ENCODE results near the gene SLC24A3. TPM values are rescaled to one million over a fixed set of nuclear protein-coding genes. Genes with fewer than 3 reads are reported as not detected.

Gene SLC24A3
- total and polyA plus RNA-seq, 4 donors, result 17.5 to 64.9 (median 43.8) TPM

DNA sequence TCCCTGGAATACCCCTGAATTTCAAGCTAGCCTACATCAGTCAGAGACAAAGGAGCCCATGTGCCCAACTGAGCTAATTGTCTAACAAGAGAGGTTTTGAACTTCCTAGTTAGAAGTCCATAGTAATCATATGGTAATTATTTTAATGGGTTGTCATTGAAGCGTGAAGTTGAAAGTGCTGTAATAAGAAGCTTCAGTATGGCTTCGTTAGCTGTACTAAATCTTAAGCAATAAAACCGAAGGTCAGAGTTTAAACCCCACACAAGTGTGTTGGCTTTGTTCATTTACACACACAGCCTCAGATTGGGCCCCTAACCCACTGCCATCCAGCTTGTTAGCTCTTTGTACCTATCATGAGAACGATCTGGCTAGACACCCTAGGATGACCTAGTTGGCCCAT is 350.0 kb downstream of the SLC24A3 start:
- Histone ChIP-seq H3K36me3 (ENCODE audit: control insufficient read depth, insufficient read depth, low read length) (no peaks in the 10 kb centered on the region), H3K4me1 (ENCODE audit: control insufficient read depth, insufficient read depth, low read length) (no peaks in the 10 kb centered on the region), H3K9me3 (ENCODE audit: control insufficient read depth, insufficient read depth, low read length) (no peaks in the 10 kb centered on the region), H3K27me3 (ENCODE audit: control insufficient read depth, insufficient read depth, low read length) (no peaks in the 10 kb centered on the region), H3K27ac (ENCODE audit: low read depth, low read length) (no peak overlapping the region), H3K4me3 (ENCODE audit: low read depth, low read length) (no peak overlapping the region)
- 73% methylated on average over 2 of the region's 4 CpGs for WGBS (ENCODE audit: insufficient coverage)
- peak in 1 of 6 donors; percentile 38 for DNase-seq (ENCODE audit: low read depth in 4 of 6, low spot score in 6 of 6)

DNA sequence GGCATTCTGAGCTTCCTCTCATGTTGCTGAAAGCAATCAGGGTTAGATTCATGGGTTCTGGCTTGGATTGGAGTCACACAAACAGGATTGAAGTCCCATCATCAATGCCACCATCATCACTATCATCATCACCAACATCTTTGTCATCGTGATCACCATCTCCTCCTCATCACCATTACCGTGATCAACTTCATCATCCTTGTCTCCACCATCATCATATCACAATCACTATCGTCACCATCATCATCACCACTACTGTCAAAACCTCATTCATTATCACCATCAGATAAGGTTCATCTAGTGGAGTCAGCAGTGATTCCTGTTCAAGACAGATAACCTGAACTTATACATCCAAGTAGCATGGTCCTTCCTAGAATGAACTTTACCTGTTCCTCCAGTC is 351.8 kb downstream of the SLC24A3 start:
- H3K36me3 ChIP-seq (ENCODE audit: control insufficient read depth, insufficient read depth, low read length), result no peaks in the 10 kb centered on the region
- 98% methylated on average over 3 of the region's 3 CpGs for WGBS (ENCODE audit: insufficient coverage)
- no peak overlapping the region for H3K4me3 ChIP-seq (ENCODE audit: low read depth, low read length)

DNA sequence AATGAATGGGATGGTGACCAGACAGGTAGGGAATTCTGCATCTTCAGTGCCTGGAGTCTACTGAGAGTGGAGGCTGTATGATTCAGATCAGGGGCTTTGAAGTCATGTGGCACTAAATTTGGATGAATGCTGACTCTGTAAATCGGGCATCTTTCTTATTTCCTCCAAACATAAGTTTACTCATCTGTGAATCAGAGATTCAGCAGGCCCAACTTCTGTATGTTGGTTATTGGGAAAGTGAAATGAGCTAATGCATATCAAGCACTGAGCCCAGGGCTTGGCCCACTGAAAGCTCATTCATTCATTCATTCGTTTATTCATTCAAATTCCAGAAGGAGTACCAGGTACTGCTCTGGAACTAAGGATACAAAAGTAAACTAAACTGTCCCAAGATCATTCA is 353.3 kb downstream of the SLC24A3 start:
- Histone ChIP-seq H3K4me1 (ENCODE audit: control insufficient read depth, insufficient read depth, low read length) (no peaks in the 10 kb centered on the region), H3K27me3 (ENCODE audit: control insufficient read depth, insufficient read depth, low read length) (no peaks in the 10 kb centered on the region), H3K36me3 (ENCODE audit: control insufficient read depth, insufficient read depth, low read length) (no peaks in the 10 kb centered on the region), H3K4me3 (ENCODE audit: low read depth, low read length) (no peak overlapping the region), H3K27ac (ENCODE audit: low read depth, low read length) (no peak overlapping the region), H3K9me3 (ENCODE audit: control insufficient read depth, insufficient read depth, low read length) (no peaks in the 10 kb centered on the region)
- no peak for DNase-seq (ENCODE audit: low read depth in 4 of 6, low spot score in 6 of 6)
- no CpG with 5 or more reads among the region's 2 CpGs for WGBS (ENCODE audit: insufficient coverage)

More for the DNA sequence above, 351.8 kb downstream of the SLC24A3 start:
- Histone ChIP-seq H3K4me1 (ENCODE audit: control insufficient read depth, insufficient read depth, low read length) (no peaks in the 10 kb centered on the region), H3K27me3 (ENCODE audit: control insufficient read depth, insufficient read depth, low read length) (no peaks in the 10 kb centered on the region), H3K27ac (ENCODE audit: low read depth, low read length) (no peak overlapping the region), H3K9me3 (ENCODE audit: control insufficient read depth, insufficient read depth, low read length) (no peaks in the 10 kb centered on the region)
- no peak for DNase-seq (ENCODE audit: low read depth in 4 of 6, low spot score in 6 of 6)

DNA sequence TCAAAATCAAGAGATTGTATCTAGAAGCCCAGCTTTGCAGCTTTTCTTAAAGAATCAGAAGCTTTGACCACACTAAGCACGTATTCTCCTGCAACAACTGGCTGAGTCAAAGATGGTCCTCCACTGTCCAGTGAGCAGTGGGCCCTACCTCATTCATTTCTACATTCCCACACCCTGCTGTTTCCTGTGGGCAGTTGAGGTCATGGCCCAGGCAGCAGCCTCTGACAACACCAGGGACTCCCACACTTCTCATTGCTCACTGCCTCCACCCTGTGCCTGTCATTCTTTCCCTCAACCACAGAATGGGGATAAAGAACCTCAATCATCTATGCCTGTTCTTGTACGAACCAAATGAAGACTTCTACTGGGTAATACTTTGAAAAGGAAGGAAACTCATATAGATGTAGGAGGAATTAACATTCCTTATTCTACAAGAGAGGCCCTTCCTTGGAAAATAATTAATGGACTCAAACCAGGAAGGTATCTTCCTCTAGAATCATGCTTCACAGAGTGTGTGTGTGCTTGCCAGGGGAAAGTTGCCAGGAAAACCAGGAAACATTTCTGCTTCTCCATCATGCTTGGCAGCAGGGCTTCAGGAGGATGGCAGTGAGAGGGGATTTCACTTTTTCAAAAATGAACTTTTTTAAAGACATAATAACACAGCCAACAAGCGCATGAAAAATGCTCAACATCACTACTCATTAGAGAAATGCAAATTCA is 353.9 kb downstream of the SLC24A3 start:
- no peaks in the 10 kb centered on the region for H3K4me1 ChIP-seq (ENCODE audit: control insufficient read depth, insufficient read depth, low read length)
- H3K9me3 ChIP-seq (ENCODE audit: control insufficient read depth, insufficient read depth, low read length), result no peaks in the 10 kb centered on the region
- H3K36me3 ChIP-seq (ENCODE audit: control insufficient read depth, insufficient read depth, low read length), result no peaks in the 10 kb centered on the region
- no peak overlapping the region for H3K4me3 ChIP-seq (ENCODE audit: low read depth, low read length)
- WGBS (ENCODE audit: insufficient coverage), result 91% methylated on average over 1 of the region's 3 CpGs
- no peaks in the 10 kb centered on the region for H3K27me3 ChIP-seq (ENCODE audit: control insufficient read depth, insufficient read depth, low read length)
- peak in 1 of 6 donors; percentile 45 for DNase-seq (ENCODE audit: low read depth in 4 of 6, low spot score in 6 of 6)
- no peak overlapping the region for H3K27ac ChIP-seq (ENCODE audit: low read depth, low read length)

DNA sequence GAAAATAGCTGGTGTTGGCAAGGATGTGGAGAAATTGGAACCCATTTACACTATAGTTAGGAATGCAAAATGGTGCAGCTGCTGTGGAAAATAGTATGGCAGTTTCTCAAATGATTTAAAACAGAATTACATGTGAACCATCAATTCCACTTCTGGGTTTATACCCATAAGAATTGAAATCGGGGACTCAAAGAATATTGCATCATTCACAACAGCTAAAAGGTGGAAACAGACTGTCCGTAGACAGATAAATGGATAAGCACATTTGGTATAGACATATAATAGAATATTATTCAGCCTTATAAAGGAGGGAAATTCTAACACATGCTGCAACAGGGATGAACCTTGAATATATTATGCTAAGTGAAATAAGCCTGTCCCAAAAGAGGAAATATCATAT is 355.7 kb downstream of the SLC24A3 start:
- no peaks in the 10 kb centered on the region for H3K36me3 ChIP-seq (ENCODE audit: control insufficient read depth, insufficient read depth, low read length)
- H3K27me3 ChIP-seq (ENCODE audit: control insufficient read depth, insufficient read depth, low read length), result no peaks in the 10 kb centered on the region
- H3K4me1 ChIP-seq (ENCODE audit: control insufficient read depth, insufficient read depth, low read length), result no peaks in the 10 kb centered on the region
- H3K27ac ChIP-seq (ENCODE audit: low read depth, low read length), result no peak overlapping the region
- no CpG with 5 or more reads among the region's 2 CpGs for WGBS (ENCODE audit: insufficient coverage)
- no peak for DNase-seq (ENCODE audit: low read depth in 4 of 6, low spot score in 6 of 6)
- no peak overlapping the region for H3K4me3 ChIP-seq (ENCODE audit: low read depth, low read length)
- no peaks in the 10 kb centered on the region for H3K9me3 ChIP-seq (ENCODE audit: control insufficient read depth, insufficient read depth, low read length)

DNA sequence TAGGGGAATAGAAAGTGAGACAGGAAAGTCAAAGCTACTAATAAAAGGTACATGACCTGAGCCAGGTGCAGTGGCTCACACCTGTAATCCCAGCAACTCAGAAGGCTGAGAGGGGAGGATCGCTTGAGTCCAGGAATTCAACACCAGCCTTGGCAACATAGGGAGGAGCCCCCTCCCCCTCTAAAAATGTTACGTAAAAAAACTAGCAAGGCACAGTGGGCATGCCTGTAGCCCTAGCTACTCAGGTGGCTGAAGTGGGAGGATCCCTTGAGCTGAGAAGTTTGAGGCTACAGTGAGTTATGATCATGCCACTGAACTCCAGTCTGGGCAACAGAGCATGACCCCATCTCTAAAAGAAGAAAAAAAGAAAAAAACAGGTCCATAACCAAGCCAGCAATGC is 359.6 kb downstream of the SLC24A3 start:
- WGBS (ENCODE audit: insufficient coverage), result 100% methylated on average over 1 of the region's 2 CpGs
- Histone ChIP-seq H3K27ac (ENCODE audit: low read depth, low read length) (no peak overlapping the region), H3K9me3 (ENCODE audit: control insufficient read depth, insufficient read depth, low read length) (no peaks in the 10 kb centered on the region), H3K27me3 (ENCODE audit: control insufficient read depth, insufficient read depth, low read length) (no peaks in the 10 kb centered on the region), H3K4me3 (ENCODE audit: low read depth, low read length) (no peak overlapping the region), H3K4me1 (ENCODE audit: control insufficient read depth, insufficient read depth, low read length) (no peaks in the 10 kb centered on the region), H3K36me3 (ENCODE audit: control insufficient read depth, insufficient read depth, low read length) (no peaks in the 10 kb centered on the region)
- no peak for DNase-seq (ENCODE audit: low read depth in 4 of 6, low spot score in 6 of 6)

DNA sequence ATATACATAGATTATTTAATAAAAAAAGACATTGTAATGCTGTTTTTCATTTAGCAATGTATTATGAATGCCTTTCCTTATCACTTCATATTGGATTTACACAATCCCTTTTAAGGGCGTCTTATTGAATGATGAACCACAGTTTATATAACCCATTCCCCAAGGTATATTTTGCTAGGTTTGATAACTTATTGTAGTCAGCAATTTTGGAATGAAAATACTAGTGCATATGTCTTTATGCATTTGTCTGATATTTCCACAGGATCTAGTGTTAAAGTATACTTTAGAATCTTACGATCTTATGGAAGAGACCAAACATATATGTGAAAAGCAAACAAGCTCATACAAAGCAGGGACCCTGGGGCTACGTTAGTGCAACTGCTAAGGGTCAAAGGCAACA is 365.2 kb downstream of the SLC24A3 start:
- Histone ChIP-seq H3K4me3 (ENCODE audit: low read depth, low read length) (no peak overlapping the region), H3K4me1 (ENCODE audit: control insufficient read depth, insufficient read depth, low read length) (peaks cover 3% of the 10 kb centered on the region), H3K9me3 (ENCODE audit: control insufficient read depth, insufficient read depth, low read length) (no peaks in the 10 kb centered on the region), H3K27me3 (ENCODE audit: control insufficient read depth, insufficient read depth, low read length) (no peaks in the 10 kb centered on the region), H3K27ac (ENCODE audit: low read depth, low read length) (no peak overlapping the region), H3K36me3 (ENCODE audit: control insufficient read depth, insufficient read depth, low read length) (no peaks in the 10 kb centered on the region)
- 73% methylated on average over 1 of the region's 3 CpGs for WGBS (ENCODE audit: insufficient coverage)
- DNase-seq (ENCODE audit: low read depth in 4 of 6, low spot score in 6 of 6), result no peak

DNA sequence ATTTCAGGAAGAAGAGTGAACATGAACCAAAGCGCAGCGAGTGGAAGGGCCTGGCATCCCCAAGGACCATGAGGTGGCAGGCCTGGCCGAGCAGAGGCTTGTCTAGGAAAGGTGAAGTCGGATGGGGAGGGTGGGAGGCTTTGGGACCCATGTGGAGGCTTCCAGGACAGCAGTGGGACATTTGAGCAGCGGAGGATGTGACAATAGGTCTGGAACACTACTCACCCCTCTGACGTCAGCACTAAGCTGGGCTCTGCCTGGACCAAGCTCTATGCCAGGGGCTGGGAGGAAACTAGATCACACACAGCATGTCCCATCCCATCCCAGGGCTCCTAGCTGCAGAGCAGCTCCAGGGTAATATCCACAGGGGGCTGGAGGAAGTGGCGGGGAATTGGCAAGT is 370.3 kb downstream of the SLC24A3 start:
- Histone ChIP-seq H3K9me3 (ENCODE audit: control insufficient read depth, insufficient read depth, low read length) (no peaks in the 10 kb centered on the region), H3K27me3 (ENCODE audit: control insufficient read depth, insufficient read depth, low read length) (no peaks in the 10 kb centered on the region), H3K4me1 (ENCODE audit: control insufficient read depth, insufficient read depth, low read length) (peaks cover 13% of the 10 kb centered on the region), H3K36me3 (ENCODE audit: control insufficient read depth, insufficient read depth, low read length) (peaks cover 11% of the 10 kb centered on the region), H3K27ac (ENCODE audit: low read depth, low read length) (no peak overlapping the region), H3K4me3 (ENCODE audit: low read depth, low read length) (no peak overlapping the region)
- WGBS (ENCODE audit: insufficient coverage), result 75% methylated on average over 6 of the region's 7 CpGs
- no peak for DNase-seq (ENCODE audit: low read depth in 4 of 6, low spot score in 6 of 6)

DNA sequence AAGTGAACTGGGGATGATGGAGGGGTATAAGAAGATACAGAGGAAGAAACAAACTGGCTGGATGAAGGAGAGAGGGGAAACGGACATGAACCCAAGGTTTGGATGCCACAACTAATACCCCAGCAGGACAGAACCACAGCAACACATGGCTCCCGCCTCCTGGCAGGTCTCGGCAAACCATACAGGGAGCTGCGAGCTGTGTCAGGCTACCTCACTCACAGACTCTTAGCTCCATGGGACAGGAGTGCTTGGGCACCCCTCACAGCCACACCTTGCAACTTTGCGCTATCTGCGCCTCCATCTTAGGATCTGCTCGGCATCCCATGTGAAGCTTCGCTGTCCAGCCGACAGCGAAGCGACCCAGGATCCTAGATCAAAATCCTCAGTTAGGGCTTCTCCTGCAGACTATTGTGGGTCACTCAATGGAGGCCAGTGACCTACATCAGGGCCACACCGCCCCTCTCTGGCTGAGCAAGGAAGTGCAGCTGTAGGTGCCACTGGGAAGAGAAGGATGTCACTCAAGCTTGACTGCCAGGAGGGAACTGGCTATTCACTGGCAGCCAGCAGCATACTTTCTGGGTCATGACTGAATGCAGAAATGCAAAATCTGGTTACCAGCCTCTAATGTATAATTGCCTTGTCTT is 371.2 kb downstream of the SLC24A3 start:
- Histone ChIP-seq H3K4me3 (ENCODE audit: low read depth, low read length) (no peak overlapping the region), H3K4me1 (ENCODE audit: control insufficient read depth, insufficient read depth, low read length) (peaks cover 13% of the 10 kb centered on the region), H3K36me3 (ENCODE audit: control insufficient read depth, insufficient read depth, low read length) (peaks cover 11% of the 10 kb centered on the region), H3K27me3 (ENCODE audit: control insufficient read depth, insufficient read depth, low read length) (no peaks in the 10 kb centered on the region), H3K9me3 (ENCODE audit: control insufficient read depth, insufficient read depth, low read length) (no peaks in the 10 kb centered on the region), H3K27ac (ENCODE audit: low read depth, low read length) (no peak overlapping the region)
- 48% methylated on average over 11 of the region's 12 CpGs for WGBS (ENCODE audit: insufficient coverage)
- DNase-seq (ENCODE audit: low read depth in 4 of 6, low spot score in 6 of 6), result peak in 4 of 6 donors; percentile 26 to 75 (median 54)

DNA sequence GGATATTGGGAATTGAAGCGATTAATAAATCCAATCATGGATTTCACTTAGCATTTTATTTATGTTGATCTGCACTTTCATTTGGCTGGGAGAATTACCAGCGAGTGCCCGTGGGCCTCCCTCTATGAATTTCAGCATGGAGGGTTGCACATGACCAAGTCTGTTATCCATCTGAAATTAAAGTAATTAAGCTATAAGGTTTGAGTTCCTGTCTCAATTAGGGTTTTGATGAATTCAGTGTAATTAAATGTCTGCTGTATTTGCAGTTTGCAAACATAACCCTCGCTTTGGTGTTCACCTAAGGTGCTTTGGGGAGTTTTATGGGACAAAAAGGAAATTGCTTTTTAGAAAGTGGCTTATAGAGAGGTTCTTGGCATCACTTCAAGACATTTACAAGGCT is 375.8 kb downstream of the SLC24A3 start:
- peaks cover 11% of the 10 kb centered on the region for H3K36me3 ChIP-seq (ENCODE audit: control insufficient read depth, insufficient read depth, low read length)
- H3K27me3 ChIP-seq (ENCODE audit: control insufficient read depth, insufficient read depth, low read length), result no peaks in the 10 kb centered on the region
- no peaks in the 10 kb centered on the region for H3K9me3 ChIP-seq (ENCODE audit: control insufficient read depth, insufficient read depth, low read length)
- no peak overlapping the region for H3K4me3 ChIP-seq (ENCODE audit: low read depth, low read length)
- no CpG with 5 or more reads among the region's 4 CpGs for WGBS (ENCODE audit: insufficient coverage)
- H3K27ac ChIP-seq (ENCODE audit: low read depth, low read length), result no peak overlapping the region
- H3K4me1 ChIP-seq (ENCODE audit: control insufficient read depth, insufficient read depth, low read length), result peaks cover 5% of the 10 kb centered on the region
- peak in 2 of 6 donors; percentile 12 to 92 for DNase-seq (ENCODE audit: low read depth in 4 of 6, low spot score in 6 of 6)

All from spinal cord (tissue), 10 donors.